ENCODE data around the gene MYO10. TPM values are rescaled to one million over a fixed set of nuclear protein-coding genes. Genes with fewer than 3 reads are reported as not detected.
A peak's percentile ranks its signal among the peaks of the same experiment; 100 is the strongest.
"Not testable (repeated sequence)": the region's sequence is repeated elsewhere in the genome, so short reads cannot be mapped to it uniquely, and the experiment has no call there.

Gene MYO10
- total RNA-seq, 1 donor from 2014 or later = 7.2 TPM

- ATAC-seq (ENCODE audit: poor library complexity); intact Hi-C loops (cut with DNase I); DNase-seq: not testable (repeated sequence)
These were observed 61.7 kb downstream of the MYO10 start for GRCh38 chr5:16874424-16874823.

- no peak for ATAC-seq (ENCODE audit: poor library complexity)
- no peak for DNase-seq
- intact Hi-C loops (cut with DNase I) = no loop called here
These were observed 64.2 kb downstream of the MYO10 start for GRCh38 chr5:16871746-16872339.

DNA sequence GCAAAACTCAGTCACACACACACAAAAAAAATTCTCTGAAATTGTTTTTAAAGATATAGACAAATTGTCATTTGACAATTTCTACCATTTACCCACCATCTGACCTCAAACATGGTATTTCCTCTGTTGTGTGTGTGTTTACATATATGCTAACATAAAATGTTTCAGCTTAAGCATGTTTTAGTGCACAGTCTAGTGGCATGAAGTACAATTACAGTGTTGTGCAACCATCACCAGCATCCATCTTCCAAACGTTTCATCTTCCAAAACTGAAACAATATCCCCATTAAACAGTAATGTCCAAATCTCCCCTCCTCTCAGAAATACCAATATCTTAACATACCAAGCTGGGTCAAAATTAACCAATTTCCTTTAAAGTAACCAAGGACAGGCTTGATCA is 65.2 kb downstream of the MYO10 start:
- DNase-seq (no peak), ATAC-seq (ENCODE audit: poor library complexity) (no peak)
- intact Hi-C loops (cut with DNase I) = no loop called here

- DNase-seq (no peak), ATAC-seq (ENCODE audit: poor library complexity) (no peak)
- intact Hi-C loops (cut with DNase I) = no loop called here
These were observed 66.0 kb downstream of the MYO10 start for GRCh38 chr5:16869821-16870796.

- no peak for ATAC-seq (ENCODE audit: poor library complexity)
- DNase-seq = no peak
- intact Hi-C loops (cut with DNase I) = no loop called here
These were observed 68.5 kb downstream of the MYO10 start for GRCh38 chr5:16867577-16867953.

DNA sequence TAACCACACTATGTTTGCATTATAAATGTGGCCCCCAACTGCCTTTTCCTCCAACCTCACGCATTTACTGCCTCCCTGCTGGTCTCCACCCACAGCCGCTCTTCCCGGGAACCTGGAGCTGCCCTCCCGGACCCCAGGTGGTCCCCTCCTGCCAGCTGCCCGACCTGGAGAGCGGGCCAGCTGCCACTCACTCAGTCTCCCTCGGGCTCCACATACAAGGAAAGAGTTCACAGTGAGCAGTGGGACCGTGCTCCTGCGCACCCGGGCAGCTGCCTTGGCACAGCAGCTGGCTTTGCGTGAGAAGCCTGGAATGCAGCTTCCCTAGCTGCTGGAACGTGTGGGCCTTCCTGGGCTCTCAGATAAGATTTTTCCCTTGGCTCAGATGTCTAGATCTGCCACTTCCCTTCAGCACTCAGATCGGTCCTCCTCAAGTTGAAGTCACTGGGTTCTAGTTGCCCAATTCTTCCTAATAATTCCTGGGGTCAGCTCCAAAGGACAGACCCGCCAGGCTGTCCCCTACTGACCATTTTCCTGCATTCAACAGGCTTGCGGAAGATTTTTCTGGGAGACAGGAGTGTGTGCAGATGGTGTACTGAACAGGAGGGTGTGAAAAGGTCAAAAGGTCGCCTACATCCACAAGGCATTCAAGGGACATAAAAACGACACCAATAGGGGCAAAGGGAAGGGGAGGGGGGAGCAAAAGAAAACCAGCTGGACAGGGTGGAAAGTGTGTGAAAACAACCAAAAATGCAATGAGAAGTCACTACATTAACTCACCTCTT is 69.1 kb downstream of the MYO10 start:
- peak; percentile 59 for ATAC-seq (ENCODE audit: poor library complexity)
- intact Hi-C loops (cut with DNase I) = no loop called here
- no peak for DNase-seq

DNA sequence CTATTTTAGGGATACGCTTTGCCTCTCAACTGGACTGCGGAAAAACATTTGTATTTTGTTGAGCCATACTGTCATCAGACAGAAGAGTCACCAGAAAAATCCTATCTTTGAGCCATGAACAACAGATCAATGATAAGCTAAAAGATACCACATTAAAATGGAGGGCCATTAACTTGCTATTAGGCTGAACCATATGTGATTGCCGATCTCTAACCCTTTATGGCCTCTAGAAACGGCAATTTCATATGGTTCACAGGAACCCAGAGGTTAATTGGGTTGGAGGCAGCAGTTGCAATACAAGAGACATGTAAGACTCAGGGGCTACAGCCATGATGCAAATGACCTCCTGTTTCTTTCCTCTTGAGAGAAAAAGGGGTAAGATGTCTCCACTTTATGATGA is 69.8 kb downstream of the MYO10 start:
- ATAC-seq (ENCODE audit: poor library complexity) = no peak
- intact Hi-C loops (cut with DNase I) = no loop called here

DNA sequence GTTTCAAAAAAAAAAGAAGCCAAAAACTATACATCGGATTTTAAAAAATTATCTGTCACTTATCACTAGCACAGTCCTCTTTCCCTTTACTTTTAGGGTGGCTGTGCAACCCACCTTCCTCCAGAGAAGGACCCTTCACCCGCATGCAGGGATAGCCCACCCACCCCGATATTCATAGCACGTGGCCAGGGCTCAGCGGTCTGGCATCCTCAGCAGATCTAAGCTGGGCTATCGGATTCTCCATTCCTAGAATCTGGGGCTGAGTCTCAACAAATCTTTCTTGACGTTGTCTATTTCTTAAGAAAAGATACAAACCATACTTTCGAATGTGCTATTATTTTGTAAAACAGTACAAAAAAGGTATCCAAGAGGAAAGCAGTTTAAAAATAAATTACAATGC is 70.9 kb downstream of the MYO10 start:
- DNase-seq = no peak
- intact Hi-C loops (cut with DNase I) = no loop called here
- no peak for ATAC-seq (ENCODE audit: poor library complexity)

More for the DNA sequence above, 69.8 kb downstream of the MYO10 start:
- no peak for DNase-seq

DNA sequence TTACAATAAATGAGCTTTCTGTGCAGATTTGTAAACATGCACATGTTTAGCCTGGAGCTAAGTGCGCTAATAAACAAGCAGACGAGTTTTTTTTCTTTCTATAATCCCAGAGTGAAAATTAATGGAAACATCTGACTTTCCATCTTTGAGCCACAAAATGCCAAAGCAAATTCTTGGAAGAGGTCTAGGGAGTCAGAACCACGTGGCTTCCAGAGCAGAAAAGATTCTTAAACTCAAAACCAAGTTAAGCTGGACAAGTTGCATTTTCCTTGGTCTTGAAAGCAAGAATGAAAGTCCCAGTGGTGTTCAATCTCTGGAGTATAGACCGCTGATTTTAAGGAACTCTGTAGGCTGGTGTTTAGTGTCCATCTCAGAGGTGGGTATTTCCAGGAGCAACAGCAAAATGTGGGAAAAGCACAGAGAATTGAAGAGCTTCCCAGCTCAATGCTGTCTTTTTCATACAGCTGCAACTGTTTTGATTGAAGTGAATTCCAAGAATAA is 71.4 kb downstream of the MYO10 start:
- intact Hi-C loops (cut with DNase I) = no loop called here
- ATAC-seq (ENCODE audit: poor library complexity) = no peak
- DNase-seq = no peak

GRCh38 chr5:16863469-16863946 is 72.6 kb downstream of the MYO10 start:
- intact Hi-C loops (cut with DNase I) = no loop called here
- DNase-seq (no peak), ATAC-seq (ENCODE audit: poor library complexity) (no peak)

DNA sequence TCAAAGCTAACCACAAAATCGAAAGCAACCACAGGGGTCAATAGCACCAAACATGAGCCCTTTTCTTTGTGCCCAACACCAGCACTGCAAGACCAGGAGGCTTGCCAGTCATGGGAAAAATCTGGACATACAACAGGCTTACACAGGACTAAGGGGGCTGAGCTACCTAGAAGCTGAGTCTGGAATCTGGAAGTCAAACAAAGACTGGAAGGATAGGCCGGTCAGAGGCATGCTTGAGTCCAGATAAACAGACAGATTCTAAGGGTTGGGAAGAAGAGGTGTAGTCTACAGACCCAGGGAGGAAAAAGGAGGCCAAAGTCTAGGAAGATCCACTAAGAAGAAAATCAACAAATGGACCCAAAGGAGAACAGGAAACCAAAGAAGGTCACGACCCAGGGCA is 73.3 kb downstream of the MYO10 start:
- DNase-seq = no peak
- intact Hi-C loops (cut with DNase I) = no loop called here
- no peak for ATAC-seq (ENCODE audit: poor library complexity)

GRCh38 chr5:16859346-16859745 is 76.7 kb downstream of the MYO10 start:
- no peak for DNase-seq
- no peak for ATAC-seq (ENCODE audit: poor library complexity)
- intact Hi-C loops (cut with DNase I) = no loop called here

- intact Hi-C loops (cut with DNase I) = no loop called here
- ATAC-seq (ENCODE audit: poor library complexity) = no peak
- DNase-seq = no peak
These were observed 77.9 kb downstream of the MYO10 start for GRCh38 chr5:16858151-16858550.

DNA sequence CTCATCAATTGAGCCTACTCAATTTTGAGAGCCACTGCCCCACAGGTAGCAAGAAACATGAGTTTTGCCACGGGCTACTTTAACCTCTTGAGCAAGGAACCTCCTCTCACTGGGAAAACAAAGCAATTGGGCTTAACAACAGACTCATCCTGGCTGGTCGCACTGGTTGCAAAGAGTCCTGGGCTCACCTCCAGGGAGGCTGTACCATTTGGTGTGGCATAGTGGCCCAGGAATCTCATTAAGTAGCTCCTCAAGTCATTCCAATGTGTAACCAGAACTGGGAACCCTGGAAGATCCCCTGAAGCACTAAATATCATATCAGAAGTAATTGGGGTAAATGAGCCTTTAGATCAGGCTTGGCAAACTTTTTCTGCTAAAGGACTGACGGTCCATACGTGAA is 78.5 kb downstream of the MYO10 start:
- intact Hi-C loops (cut with DNase I) = no loop called here
- DNase-seq (no peak), ATAC-seq (ENCODE audit: poor library complexity) (no peak)

GRCh38 chr5:16856531-16856930 is 79.6 kb downstream of the MYO10 start:
- intact Hi-C loops (cut with DNase I) = no loop called here
- ATAC-seq (ENCODE audit: poor library complexity) (no peak), DNase-seq (no peak)

DNA sequence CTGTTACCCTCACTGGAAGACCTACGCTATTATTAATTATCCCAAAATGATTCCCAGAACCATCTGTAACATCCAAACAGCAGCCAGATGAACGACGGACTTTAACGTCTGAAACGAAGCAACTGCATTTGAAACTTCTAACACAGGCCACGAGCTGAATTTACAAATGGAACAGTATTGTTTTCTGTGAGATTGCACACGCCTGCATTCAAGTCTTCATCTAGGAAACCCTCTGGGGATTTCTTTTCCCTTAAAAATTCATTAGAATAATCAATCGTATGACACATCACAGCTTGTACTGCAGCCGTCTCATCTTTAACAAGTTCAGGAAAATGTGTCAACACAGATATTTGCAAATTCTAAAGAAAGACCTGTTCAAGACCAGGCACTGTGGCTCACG is 80.2 kb downstream of the MYO10 start:
- ATAC-seq (ENCODE audit: poor library complexity) = no peak
- DNase-seq = no peak

DNA sequence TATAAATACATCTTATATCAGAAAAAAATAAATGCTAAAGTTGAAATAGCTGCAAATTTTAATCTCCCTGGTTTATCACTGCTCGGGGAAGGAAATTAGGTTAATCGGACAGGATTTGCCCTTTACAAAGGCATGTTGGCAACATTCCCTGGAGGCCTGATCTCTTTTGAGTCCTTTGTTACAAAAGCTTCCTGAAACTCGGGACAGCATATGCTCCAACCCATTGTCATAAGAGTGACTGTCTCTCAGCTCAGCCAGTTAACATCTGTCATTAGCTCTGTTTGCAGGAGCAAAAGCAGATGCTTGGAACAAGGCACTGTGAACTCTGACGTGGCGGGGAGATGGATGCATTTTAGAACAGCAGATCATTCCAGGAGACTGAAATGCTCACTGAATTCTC is 80.6 kb downstream of the MYO10 start:
- intact Hi-C loops (cut with DNase I) = no loop called here
- ATAC-seq (ENCODE audit: poor library complexity) (peak; percentile 59), DNase-seq (no peak)

More for the DNA sequence above, 80.2 kb downstream of the MYO10 start:
- intact Hi-C loops (cut with DNase I) = no loop called here

- no peak for DNase-seq
- no peak for ATAC-seq (ENCODE audit: poor library complexity)
These were observed 81.7 kb downstream of the MYO10 start for GRCh38 chr5:16854351-16854750.

DNA sequence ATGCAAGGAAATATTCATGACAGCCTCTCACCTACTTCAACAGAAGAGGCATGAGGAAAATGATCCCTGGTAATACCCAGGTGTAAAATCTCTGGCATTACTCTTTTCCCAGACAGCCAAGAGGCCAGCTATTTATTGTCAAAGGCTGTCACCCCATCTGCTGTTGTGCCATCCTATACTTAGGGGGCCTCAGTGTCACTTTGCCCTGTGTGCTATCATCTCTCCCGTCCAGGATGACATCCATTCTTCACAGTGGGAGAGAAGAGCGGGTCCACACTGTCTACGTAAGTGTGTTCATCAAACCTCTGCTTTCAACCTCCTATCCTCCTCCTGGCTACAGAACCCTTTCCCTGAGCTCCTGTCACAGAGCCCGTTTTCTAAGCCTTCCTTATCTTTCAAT is 82.6 kb downstream of the MYO10 start:
- intact Hi-C loops (cut with DNase I) = no loop called here
- DNase-seq (no peak), ATAC-seq (ENCODE audit: poor library complexity) (no peak)

More at GRCh38 chr5:16854351-16854750, 81.7 kb downstream of the MYO10 start:
- intact Hi-C loops (cut with DNase I) = no loop called here
